Fibroblast of skin of left biceps (primary cell): ENCODE measurements around the gene RASGRF1.
"Not testable (repeated sequence)": the region's sequence is repeated elsewhere in the genome, so short reads cannot be mapped to it uniquely, and the experiment has no call there.

Experiments used
- DNase-seq, 2 experiments: peaks; one replicate each; pipeline ENCODE4 v3.0.0-alpha.2; 2013; ENCODE audit warnings: low read depth in 2 of 2

RASGRF1 gene

DNA sequence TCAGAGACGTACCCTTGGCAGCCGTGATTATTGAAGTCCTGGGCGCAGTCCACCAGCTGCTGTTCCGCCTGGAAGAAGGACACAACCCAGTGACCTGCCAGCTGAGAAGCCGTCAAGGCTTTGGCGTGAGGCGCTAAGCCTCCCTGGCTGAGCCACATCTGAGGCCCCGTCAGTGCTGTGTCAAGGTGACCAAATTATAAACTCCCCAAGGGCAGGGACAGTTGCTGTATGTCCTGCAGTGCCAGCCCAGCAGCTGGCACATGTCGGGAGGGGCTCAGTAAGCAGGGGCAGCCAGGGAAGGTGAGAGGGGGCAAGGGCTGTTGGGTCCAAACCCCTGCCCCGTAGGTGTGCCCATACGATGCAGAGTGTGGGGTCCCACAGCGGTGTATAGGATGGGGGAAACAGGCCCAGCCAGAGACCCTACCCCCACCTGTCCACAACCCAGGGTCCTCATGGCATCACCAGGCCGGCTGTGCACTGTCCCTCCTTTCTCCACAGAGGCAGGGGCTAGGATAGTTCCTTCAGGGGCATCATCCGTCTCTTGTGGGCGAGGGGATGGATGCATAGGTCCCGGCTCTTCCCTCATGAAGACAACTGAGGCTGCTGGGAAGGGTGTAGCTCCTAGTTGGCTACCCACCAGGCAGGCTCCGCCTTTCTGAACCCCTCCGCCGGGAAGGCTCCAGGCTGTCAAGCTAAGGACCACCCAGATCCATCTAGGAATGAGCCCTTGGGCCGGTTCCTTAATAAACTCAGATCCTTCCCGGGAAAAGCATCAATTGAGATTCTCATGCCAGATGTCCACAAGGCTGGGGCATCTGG, 158.9 kb downstream of the RASGRF1 start:
- no peak for DNase-seq

DNA sequence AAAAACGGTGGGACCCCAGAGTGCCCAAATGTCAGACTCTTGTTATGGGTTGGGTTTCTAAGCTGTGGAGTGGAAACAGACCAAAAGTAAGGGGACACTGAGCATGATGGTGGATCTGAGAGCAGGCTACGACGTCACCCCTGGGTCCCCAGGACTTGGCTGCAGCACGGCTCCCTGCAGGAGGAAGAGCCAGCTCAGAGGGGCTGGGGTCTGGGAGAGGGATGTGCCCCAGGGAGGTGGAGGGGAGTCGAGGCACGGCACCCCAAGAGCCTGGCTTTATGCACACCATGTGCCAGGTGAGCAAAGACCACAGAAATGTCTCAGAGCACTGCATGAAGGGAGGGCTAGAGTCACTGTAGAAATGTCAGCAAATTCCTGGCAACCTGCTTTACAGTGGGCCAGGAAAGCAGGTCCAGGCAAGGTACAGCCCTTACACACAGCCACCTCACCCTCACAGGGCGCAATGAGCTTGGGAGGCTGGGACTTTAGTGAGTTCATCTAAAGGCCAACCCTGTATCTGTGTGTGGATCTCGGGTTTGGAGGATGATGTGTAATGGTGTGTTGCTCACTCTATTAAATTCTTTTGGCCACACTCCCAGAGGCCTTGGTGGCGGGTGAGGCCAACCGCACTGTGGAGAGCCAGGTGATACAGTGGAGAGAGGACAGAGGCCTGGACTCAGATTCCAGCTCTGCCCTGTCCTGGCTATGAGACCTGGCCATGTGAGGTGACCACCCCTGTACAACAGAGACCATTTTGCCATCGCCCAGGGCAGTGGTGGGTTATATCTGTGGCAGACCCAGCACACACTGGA, 159.8 kb downstream of the RASGRF1 start:
- peak; percentile 51 to 57 for DNase-seq

DNA sequence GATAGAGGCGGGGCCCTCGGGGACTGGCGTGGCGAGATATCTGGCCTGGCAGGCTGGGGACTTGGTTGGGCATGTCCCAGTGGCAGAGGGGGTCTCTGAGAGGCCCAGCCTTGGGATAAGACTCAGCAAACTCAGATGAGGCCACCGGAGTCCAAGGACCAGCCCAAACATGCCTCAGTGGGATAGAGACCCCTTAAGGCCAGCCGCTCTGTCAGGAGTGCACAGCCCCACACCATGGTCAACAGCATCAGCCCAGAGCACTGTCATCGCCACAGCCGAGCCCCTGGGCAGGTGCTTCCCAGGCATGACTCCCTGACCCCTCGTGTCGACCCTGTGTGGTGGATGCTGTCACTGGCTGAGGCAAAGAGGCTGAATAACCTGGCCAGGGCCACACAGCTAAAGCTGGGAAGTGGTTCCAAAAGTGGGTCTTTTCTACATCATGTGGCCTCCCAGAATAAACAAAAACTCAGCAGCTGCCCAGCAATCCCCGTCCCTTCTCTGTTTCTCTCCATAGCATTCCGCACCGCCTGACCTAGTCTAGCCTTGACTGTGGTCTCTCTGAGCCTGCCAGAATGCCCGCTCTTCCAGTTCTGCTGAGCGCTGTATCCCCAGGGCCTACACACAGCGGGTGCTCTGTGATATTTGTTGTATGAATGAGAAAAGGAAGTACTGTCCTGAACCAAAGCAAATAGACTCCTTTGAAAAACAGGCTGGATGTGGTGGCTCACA, 160.9 kb downstream of the RASGRF1 start:
- DNase-seq: no peak

- no peak for DNase-seq
Observed at GRCh38 chr15:78928616-78929093, 161.9 kb downstream of the RASGRF1 start.

DNA sequence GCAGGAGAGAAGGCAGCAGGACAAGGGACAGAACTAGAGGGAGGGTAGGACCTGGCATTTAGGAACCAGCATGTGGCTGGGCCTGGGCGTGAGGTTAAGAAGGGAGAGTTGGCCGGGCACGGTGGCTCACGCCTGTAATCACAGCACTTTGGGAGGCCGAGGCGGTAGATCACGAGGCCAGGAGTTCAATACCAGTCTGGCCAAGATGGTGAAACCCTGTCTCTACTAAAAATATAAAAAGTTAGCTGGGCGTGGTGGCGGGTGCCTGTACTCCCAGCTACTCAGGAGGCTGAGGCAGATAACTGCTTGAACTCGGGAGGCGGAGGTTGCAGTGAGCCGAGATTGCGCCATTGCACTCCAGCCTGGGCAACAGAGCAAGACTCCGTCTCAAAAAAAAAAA, 162.4 kb downstream of the RASGRF1 start:
- not testable (repeated sequence) for DNase-seq

GRCh38 chr15:78927077-78927790, 163.3 kb downstream of the RASGRF1 start:
- DNase-seq: no peak

DNA sequence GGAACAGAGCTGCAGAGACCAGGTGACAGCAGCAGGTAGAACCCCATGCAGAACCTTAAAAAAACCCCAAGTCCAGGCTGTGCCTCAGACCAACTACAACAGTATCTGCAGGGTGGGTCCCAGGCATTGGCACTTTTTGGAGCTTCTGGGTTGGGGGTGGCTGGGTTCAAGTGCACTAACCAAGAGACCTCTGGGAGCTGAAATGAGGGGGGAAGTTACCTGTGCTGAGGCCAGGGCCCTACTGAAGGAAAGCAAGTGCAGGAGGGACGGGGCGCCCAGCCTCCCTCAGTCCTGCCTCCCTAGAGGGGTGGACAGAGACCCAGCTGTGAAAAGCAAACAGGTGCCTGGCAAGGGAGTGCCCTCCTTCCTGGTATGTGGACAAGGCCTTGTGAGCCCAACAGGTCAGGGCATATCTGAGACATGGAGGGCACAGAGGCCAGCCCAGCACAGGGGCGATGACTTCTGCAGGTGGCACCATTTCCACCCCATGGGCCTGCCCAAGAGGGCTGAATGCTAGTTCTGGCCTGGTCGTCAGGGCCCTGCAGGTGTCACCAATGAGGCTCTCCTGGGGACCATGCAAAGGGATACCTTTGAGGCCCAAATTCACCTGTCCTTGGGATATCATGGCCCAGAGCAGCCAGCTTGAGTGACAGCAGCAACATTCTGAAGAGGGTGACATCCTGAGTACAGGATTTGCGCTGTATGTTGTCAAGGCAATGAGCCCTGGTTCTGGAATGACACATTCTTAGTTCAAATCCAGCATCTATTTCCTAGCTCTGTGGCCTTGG, 164.4 kb downstream of the RASGRF1 start:
- no peak for DNase-seq

DNA sequence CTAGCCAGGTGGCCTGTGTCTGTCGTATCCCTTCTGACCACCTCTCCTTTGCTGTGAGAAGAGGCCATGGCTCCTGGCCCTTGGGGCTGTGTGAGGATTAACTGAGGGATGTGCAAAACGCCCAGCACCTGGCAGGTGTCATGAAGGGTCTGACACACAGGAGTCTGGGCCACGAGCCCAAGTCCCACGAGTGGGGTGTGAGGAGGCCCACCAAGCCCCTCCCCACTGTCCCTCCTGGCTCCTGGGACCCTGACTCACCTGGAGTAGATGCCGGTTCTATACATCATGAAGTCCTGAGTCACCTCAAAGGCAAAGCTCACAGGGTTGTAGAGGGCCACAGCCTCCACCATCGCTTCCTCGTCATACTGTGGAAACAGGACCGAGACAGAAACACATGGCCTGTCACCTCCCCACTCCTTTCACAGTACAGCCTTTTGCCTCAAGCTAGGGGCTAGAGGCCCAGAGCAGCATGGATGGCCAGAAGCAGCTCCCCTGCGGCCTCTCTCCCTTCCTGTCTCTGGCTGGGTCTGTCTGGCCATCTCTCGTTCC, 165.4 kb downstream of the RASGRF1 start:
- DNase-seq: no peak

GRCh38 chr15:78923480-78924360, 166.9 kb downstream of the RASGRF1 start:
- DNase-seq: no peak

DNA sequence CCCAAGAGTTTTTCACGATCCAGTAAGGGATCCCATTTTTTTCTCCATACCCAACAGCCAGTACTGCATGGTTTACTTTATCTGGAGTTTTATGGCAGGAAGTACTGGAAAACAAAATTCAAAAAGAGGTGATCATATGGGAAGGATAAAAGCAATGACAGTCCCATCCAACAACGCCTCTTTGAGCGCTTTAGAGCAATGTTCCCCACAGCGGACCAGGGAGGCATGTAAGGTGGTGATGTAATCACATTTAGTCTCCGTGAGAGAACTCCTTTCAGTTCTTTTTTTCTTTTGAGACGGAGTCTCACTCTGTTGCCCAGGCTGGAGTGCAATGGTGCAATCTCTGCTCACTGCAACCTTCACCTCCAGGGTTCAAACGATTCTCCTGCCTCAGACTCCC, 167.6 kb downstream of the RASGRF1 start:
- DNase-seq: no peak

DNA sequence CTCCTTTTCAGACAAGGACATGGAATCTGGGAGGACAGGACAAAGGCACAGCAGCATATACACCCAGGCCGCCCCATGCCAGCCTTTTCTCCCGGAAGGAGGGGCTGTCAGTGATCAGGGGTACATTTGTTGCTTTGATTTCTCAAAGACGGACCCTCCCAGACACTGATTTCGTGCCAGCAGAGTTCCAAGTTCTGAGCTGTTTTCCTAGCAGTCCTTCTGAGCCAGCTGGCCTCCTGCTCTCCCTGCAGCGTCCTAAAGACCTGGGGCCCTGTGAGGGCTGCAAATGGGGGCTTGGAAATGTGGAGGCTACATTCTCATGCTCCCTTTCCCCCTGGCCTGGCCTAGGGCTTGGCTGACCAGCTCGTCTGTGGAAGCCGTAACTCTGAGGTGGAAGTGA, 168.1 kb downstream of the RASGRF1 start:
- no peak for DNase-seq

DNA sequence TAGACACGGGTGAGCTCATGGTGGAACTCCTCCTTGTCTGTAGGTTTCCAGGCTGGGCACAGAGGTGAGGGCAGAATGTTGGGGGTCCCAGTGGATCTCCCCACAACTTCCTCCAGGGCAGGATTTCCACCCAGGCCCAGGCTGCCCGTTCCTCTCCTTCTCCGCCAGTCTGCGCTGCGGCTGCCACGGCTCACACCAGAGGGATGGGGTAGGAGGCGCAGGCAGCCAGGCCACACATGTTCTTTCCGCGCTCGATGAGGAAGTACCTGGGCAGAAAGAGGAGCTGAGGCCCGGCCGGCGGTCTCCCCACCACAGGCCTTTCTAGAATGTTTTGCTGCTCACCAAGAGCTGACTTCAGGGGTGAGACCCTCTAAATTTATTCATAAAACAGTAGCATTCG, 168.6 kb downstream of the RASGRF1 start:
- no peak for DNase-seq

DNA sequence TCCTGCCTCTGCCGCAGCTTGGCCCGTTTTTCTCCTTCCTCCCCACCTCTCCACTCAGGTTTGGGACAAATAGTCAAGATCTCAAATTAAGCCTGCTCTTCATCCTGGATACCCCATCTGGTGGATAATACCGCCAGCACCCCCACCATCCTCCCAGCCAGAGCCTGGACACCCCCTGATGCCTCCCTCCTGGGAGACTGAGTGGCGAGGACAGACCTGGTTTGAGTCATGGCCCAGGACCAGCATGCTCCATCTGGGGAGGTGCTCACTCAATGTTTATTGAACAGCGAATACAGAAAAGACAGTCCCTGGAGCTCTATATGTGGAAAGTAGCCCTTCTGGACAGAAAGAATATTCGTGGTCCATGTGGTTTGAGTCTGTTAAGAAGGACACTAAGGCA, 169.1 kb downstream of the RASGRF1 start:
- DNase-seq: no peak

DNA sequence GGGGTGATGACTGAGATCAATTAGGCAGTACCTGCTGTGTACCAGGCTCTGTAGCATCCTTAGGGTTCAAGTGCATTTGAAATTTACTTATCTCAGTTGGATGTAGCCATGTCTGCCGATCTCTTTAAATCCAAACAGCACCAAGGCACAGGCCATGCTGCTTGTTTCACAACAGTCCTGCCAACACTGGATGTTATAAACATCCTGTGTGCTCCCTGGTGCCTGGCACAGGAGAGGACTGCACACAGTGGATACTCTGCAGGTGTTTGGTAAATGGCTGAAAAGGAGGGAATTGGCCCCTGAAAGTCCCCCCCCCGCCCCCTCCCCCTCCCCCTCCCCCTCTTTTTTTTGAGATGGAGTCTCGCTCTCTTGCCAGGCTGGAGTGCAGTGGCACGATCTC, 172.7 kb downstream of the RASGRF1 start:
- no peak for DNase-seq

DNA sequence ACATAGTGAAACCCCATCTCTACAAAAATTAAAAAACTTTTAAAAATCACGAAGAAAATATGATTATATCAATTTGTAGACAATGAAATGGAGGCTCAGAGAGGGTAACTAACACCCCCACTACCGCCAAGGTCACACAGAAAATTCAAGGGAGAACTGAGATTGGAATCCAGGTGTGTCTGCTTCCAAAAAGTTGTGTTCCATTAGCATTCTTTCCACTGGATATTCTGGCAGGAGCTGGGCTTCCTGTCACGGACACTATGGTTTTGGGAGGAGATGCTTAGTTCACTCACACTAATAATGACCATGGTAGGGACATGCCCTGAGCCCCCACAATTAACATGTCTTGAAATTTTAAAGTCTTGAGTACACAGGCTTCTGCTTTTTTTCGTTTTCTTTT, 174.5 kb downstream of the RASGRF1 start:
- DNase-seq: no peak

DNA sequence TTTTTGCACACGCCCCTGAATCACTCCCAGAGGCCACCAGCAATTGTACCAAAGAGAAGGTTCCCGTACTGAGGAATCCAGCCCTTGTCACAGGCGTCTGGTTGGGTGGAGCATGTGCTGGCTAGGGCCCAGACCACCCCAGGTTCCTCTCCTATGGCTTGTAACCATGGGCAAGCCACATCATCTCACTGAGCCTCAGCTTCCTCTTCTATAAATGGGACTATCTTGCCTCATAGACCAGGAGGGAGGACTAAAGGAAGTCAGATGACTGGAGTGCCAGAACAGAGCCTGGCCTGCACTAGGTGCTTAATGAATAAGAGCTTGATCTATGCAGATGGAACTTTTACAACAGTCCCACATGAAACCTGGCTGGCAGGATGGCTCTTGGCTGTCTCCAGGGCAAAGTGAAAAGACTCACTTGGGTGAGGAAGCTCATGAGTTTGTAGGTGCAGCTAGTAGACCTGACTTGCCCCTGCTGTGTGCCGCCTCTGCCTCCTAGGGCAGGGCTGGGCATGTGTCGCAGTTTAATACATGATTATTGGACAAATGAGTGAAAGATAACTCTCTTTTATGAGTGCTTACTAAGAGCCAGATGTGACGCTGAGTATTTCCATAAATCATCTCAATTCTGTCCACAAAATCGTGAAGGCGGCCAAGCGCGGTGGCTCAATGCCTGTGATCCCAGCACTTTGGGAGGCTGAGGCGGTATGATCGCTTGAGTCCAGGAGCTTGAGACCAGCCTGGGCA, 175.1 kb downstream of the RASGRF1 start:
- no peak for DNase-seq

DNA sequence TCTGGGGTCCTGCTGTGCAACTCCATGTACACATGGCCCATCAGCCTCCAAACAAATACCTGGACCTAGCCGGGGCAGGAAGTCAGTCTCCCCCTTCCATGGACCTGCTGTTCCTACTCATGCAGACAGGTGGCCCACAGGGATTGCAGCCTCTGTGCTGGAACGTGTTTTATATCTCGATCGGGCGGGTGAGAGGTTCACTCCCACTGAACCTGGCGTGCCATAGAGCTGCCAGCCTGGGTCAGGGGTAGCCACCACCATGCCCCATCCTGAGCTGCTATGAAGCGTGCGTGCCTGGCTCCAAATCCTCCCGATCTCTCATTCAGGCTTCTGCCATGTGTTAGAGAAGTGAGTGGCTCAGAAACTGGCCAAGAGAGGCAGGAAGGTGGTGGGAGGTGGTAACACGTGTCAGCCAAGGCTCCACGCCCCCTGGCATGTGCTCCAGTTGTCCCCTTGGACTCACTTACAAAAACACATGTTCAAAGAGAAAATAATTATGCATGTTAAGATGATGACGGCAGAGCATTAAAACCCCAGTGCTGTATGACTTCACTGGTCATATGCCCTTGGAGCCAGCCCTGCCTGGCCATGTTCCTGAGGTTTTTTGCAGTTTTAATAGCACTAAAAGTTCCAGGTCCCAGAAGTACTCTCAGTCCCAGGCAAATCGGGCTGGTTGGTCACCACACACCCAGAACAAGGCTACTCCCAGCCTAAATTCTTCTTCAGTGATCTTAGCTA, 176.4 kb downstream of the RASGRF1 start:
- DNase-seq: no peak

- no peak for DNase-seq
Observed at GRCh38 chr15:78913012-78913411, 177.6 kb downstream of the RASGRF1 start.
